Neural cell (in vitro differentiated cells): ENCODE measurements around the gene SEC63.

ENCODE experiments used
- MXI1 ChIP-seq: fragments of 450-650 bp; conservative IDR thresholded peaks from 2 replicates; pipeline ENCODE4 v1.6.1; 2014; ENCODE audit warnings: antibody characterized with exemption, mild to moderate bottlenecking; ENCODE audit not compliant: poor library complexity, severe bottlenecking
- POLR2AphosphoS5 ChIP-seq: IDR thresholded peaks from 2 replicates; pipeline ENCODE4 v1.6.1; 2012
- SMC3 ChIP-seq: fragments of 450-650 bp; conservative IDR thresholded peaks from 2 replicates; pipeline ENCODE4 v1.6.1; 2014; ENCODE audit warnings: antibody characterized with exemption, mild to moderate bottlenecking, moderate library complexity; ENCODE audit not compliant: poor library complexity
- TF ChIP-seq, protein P1 (sequence below): fragments of 450-650 bp; IDR thresholded peaks from 2 replicates; pipeline ENCODE4 v1.5.1; 2014; ENCODE audit warnings: antibody characterized with exemption, mild to moderate bottlenecking, moderate library complexity; ENCODE audit not compliant: poor library complexity, severe bottlenecking

DNA sequence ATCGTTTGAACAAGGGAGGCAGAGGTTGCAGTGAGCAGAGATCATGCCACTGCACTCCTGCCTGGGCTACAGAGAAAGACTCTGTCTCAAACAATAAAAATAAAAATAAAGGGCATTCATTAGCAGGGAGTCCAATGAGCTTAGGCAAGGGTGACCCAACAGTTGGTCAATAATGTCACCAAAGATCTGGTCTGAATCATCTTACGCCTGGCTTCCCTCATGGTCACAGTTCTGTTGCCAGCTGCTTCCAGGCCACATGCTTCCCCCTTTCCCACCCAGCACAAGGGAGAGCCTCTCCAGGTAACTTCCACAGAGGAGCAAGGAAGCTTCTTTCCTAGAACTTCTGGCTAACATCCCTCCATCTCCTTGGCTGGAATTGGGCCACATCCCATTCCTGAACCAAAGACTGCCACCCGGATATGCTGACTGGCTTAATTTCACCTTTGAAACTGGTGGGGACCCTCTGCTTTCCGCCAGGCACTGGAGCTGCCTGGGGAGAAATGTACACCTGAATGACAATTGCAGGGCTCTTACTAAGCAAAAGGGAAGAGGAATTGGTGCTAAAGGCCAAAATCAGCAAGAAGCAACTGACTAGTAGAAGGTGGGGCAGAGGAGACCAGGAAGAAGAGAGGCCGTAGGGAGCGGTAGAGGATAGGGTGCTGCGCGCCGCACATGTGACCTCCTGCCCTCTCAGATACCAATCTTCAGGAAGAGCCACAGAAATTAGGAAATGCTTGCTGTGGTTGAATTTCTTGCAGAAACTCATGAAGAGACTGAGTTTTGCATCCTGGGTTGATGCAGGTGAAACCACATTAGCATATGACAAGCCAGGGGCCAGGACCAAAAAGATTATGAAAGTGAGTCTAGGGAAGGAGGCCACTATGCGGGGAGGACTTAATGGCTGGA, 125.6 kb downstream of the SEC63 start:
- no peak for TF ChIP-seq MXI1
- TF ChIP-seq, protein P1, sequence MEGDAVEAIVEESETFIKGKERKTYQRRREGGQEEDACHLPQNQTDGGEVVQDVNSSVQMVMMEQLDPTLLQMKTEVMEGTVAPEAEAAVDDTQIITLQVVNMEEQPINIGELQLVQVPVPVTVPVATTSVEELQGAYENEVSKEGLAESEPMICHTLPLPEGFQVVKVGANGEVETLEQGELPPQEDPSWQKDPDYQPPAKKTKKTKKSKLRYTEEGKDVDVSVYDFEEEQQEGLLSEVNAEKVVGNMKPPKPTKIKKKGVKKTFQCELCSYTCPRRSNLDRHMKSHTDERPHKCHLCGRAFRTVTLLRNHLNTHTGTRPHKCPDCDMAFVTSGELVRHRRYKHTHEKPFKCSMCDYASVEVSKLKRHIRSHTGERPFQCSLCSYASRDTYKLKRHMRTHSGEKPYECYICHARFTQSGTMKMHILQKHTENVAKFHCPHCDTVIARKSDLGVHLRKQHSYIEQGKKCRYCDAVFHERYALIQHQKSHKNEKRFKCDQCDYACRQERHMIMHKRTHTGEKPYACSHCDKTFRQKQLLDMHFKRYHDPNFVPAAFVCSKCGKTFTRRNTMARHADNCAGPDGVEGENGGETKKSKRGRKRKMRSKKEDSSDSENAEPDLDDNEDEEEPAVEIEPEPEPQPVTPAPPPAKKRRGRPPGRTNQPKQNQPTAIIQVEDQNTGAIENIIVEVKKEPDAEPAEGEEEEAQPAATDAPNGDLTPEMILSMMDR, result no peak
- TF ChIP-seq SMC3, result no peak
- no peak for TF ChIP-seq POLR2AphosphoS5
